Thymus (tissue), 2 donors: Measurements from ENCODE around the gene ERCC6. TPM values are rescaled to one million over a fixed set of nuclear protein-coding genes. Genes with fewer than 3 reads are reported as not detected.

Experiments
- polyA plus RNA-seq: library from polyadenylated mRNA; stranded (reverse); fragments of 200-250 nt; gene quantifications from one replicate; pipeline ENCODE4 v1.2.3, GENCODE V29; 2013
- total RNA-seq: library from RNA; stranded (reverse); fragments of 120-200 nt; gene quantifications from one replicate; pipeline ENCODE4 v1.2.4, GENCODE V29; 2013
- donor health status: healthy.

The ERCC6 gene
- total and polyA plus RNA-seq, 2 donors, result 6.1 to 8.4 TPM

Other genes starting within 250 kb of the ERCC6 start
- 0.05 TPM for gene C10orf71, start 240.0 kb downstream of the ERCC6 start, total RNA-seq
- 0.02 TPM for gene C10orf71, start 240.0 kb downstream of the ERCC6 start, polyA plus RNA-seq
- 0.05 TPM for gene DRGX, start 143.0 kb downstream of the ERCC6 start, total RNA-seq
- 0.30 TPM for gene DRGX, start 143.0 kb downstream of the ERCC6 start, polyA plus RNA-seq
- not detected for gene SLC18A3, start 71.2 kb upstream of the ERCC6 start, total RNA-seq
- 0.07 TPM for gene SLC18A3, start 71.2 kb upstream of the ERCC6 start, polyA plus RNA-seq
- gene CHAT, start 74.9 kb upstream of the ERCC6 start, total RNA-seq, result 0.09 TPM
- not detected for gene CHAT, start 74.9 kb upstream of the ERCC6 start, polyA plus RNA-seq
- not detected for gene C10orf53, start 140.5 kb upstream of the ERCC6 start, total RNA-seq
- gene C10orf53, start 140.5 kb upstream of the ERCC6 start, polyA plus RNA-seq, result 0.05 TPM
- 0.61 TPM for gene OGDHL, start 223.2 kb upstream of the ERCC6 start, total RNA-seq
- gene OGDHL, start 223.2 kb upstream of the ERCC6 start, polyA plus RNA-seq, result 1.9 TPM